Measurements from ENCODE around the gene SCAPER.

Gene SCAPER

DNA sequence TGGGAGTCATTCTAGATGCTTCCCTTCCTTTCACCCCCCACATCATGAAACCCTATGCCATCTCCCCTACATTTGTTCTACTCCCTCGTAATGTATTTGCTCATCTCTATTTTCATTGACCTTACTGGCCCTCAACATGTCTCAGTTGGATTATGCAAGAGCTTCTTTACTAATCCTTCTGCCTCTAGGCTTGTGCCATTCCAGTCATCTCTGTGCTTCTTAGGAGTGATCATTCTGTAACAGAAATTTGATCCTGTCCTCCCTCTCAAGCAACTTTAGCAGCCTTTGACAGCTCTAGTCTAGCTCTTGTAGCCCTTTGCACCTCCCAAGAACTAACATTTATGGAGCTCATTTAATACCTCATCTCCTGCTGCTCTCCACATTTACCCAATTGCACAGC is 503.9 kb downstream of the SCAPER start:
- no peak overlapping the region for H3K4me3 ChIP-seq (ENCODE audit: low read depth, low read length)
- no peak overlapping the region for H2AFZ ChIP-seq
- no peak overlapping the region for H3K4me2 ChIP-seq (ENCODE audit: low read length)
- no peaks in the 10 kb centered on the region for H3K27me3 ChIP-seq (ENCODE audit: control insufficient read depth, insufficient read depth, low read length)
- no peaks in the 10 kb centered on the region for H3K9me3 ChIP-seq (ENCODE audit: control insufficient read depth, low read length)
- TF ChIP-seq, protein P1, sequence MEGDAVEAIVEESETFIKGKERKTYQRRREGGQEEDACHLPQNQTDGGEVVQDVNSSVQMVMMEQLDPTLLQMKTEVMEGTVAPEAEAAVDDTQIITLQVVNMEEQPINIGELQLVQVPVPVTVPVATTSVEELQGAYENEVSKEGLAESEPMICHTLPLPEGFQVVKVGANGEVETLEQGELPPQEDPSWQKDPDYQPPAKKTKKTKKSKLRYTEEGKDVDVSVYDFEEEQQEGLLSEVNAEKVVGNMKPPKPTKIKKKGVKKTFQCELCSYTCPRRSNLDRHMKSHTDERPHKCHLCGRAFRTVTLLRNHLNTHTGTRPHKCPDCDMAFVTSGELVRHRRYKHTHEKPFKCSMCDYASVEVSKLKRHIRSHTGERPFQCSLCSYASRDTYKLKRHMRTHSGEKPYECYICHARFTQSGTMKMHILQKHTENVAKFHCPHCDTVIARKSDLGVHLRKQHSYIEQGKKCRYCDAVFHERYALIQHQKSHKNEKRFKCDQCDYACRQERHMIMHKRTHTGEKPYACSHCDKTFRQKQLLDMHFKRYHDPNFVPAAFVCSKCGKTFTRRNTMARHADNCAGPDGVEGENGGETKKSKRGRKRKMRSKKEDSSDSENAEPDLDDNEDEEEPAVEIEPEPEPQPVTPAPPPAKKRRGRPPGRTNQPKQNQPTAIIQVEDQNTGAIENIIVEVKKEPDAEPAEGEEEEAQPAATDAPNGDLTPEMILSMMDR (IDR thresholded peaks at IDR 0.05) = no peak
- H3K4me1 ChIP-seq = no peaks in the 10 kb centered on the region
- no peak overlapping the region for H3K9ac ChIP-seq
- no peaks in the 10 kb centered on the region for H3K36me3 ChIP-seq (ENCODE audit: control insufficient read depth, insufficient read depth, low read length)
- H3K79me2 ChIP-seq = no peaks in the 10 kb centered on the region
- H3K27ac ChIP-seq = no peak overlapping the region

- TF ChIP-seq, protein P1 (IDR thresholded peaks at IDR 0.05) = no peak
- Histone ChIP-seq H3K9me3 (ENCODE audit: control insufficient read depth, low read length) (no peaks in the 10 kb centered on the region), H3K9ac (no peak overlapping the region), H3K4me1 (no peaks in the 10 kb centered on the region), H3K27me3 (ENCODE audit: control insufficient read depth, insufficient read depth, low read length) (no peaks in the 10 kb centered on the region), H3K4me2 (ENCODE audit: low read length) (no peak overlapping the region), H3K27ac (no peak overlapping the region), H3K36me3 (ENCODE audit: control insufficient read depth, insufficient read depth, low read length) (no peaks in the 10 kb centered on the region), H2AFZ (no peak overlapping the region), H3K4me3 (ENCODE audit: low read depth, low read length) (no peak overlapping the region), H3K79me2 (no peaks in the 10 kb centered on the region)
Observed at GRCh38 chr15:76398317-76399104, 506.6 kb downstream of the SCAPER start.

GRCh38 chr15:76393614-76394013 is 511.5 kb downstream of the SCAPER start:
- no peaks in the 10 kb centered on the region for H3K36me3 ChIP-seq (ENCODE audit: control insufficient read depth, insufficient read depth, low read length)
- H3K27me3 ChIP-seq (ENCODE audit: control insufficient read depth, insufficient read depth, low read length) = no peaks in the 10 kb centered on the region
- no peak overlapping the region for H3K27ac ChIP-seq
- no peaks in the 10 kb centered on the region for H3K9me3 ChIP-seq (ENCODE audit: control insufficient read depth, low read length)
- no peaks in the 10 kb centered on the region for H3K79me2 ChIP-seq
- TF ChIP-seq, protein P1 (IDR thresholded peaks at IDR 0.05) = no peak
- H3K4me1 ChIP-seq = no peaks in the 10 kb centered on the region
- no peak overlapping the region for H3K9ac ChIP-seq
- H3K4me3 ChIP-seq (ENCODE audit: low read depth, low read length) = no peak overlapping the region
- no peak overlapping the region for H3K4me2 ChIP-seq (ENCODE audit: low read length)
- no peak overlapping the region for H2AFZ ChIP-seq

- H3K79me2 ChIP-seq = no peaks in the 10 kb centered on the region
- no peaks in the 10 kb centered on the region for H3K4me1 ChIP-seq
- H2AFZ ChIP-seq = no peak overlapping the region
- no peaks in the 10 kb centered on the region for H3K27me3 ChIP-seq (ENCODE audit: control insufficient read depth, insufficient read depth, low read length)
- H3K9me3 ChIP-seq (ENCODE audit: control insufficient read depth, low read length) = no peaks in the 10 kb centered on the region
- no peak overlapping the region for H3K27ac ChIP-seq
- no peak overlapping the region for H3K4me2 ChIP-seq (ENCODE audit: low read length)
- no peak overlapping the region for H3K9ac ChIP-seq
- H3K4me3 ChIP-seq (ENCODE audit: low read depth, low read length) = no peak overlapping the region
- TF ChIP-seq, protein P1 (IDR thresholded peaks at IDR 0.05) = no peak
- no peaks in the 10 kb centered on the region for H3K36me3 ChIP-seq (ENCODE audit: control insufficient read depth, insufficient read depth, low read length)
Observed at GRCh38 chr15:76391847-76392246, 513.3 kb downstream of the SCAPER start.

- no peaks in the 10 kb centered on the region for H3K9me3 ChIP-seq (ENCODE audit: control insufficient read depth, low read length)
- no peak overlapping the region for H2AFZ ChIP-seq
- no peak overlapping the region for H3K9ac ChIP-seq
- no peaks in the 10 kb centered on the region for H3K27me3 ChIP-seq (ENCODE audit: control insufficient read depth, insufficient read depth, low read length)
- H3K4me1 ChIP-seq = no peaks in the 10 kb centered on the region
- H3K36me3 ChIP-seq (ENCODE audit: control insufficient read depth, insufficient read depth, low read length) = no peaks in the 10 kb centered on the region
- TF ChIP-seq, protein P1 (IDR thresholded peaks at IDR 0.05) = no peak
- no peak overlapping the region for H3K4me3 ChIP-seq (ENCODE audit: low read depth, low read length)
- H3K27ac ChIP-seq = no peak overlapping the region
- H3K4me2 ChIP-seq (ENCODE audit: low read length) = no peak overlapping the region
- no peaks in the 10 kb centered on the region for H3K79me2 ChIP-seq
Observed at GRCh38 chr15:76391309-76391708, 513.8 kb downstream of the SCAPER start.
